Stomach (tissue), 4 donors: ENCODE measurements around the gene FUT6.

ENCODE experiments used
- CTCF ChIP-seq, 7 experiments: fragments of 450-650 bp in 4 of 7; fragments of 200-600 bp in 3 of 7; sonication (generic) in 3 of 7; IDR thresholded peaks; one replicate each; pipeline ENCODE4 v1.5.1; 2016 to 2019; ENCODE audit warnings: antibody characterized with exemption in 7 of 7, control low read depth in 2 of 7, mild to moderate bottlenecking in 1 of 7
- POLR2A ChIP-seq, 4 donors: fragments of 450-650 bp; IDR thresholded peaks; one replicate each; pipeline ENCODE4 v1.6.1; 2016; ENCODE audit warnings: antibody characterized with exemption in 4 of 4, control low read depth in 2 of 4, mild to moderate bottlenecking in 1 of 4, moderate library complexity in 1 of 4

GRCh38 chr19:5877427-5877826, 37.9 kb upstream of the FUT6 start:
- TF ChIP-seq POLR2A (IDR thresholded peaks at IDR 0.05) (no peak), CTCF (IDR thresholded peaks at IDR 0.05) (no peak)
